Testis (tissue), 3 donors: ENCODE measurements around the gene PLCH2. TPM values are rescaled to one million over a fixed set of nuclear protein-coding genes. Genes with fewer than 3 reads are reported as not detected.
"Not testable (repeated sequence)": the region's sequence is repeated elsewhere in the genome, so short reads cannot be mapped to it uniquely, and the experiment has no call there.

Experiments used
- DNase-seq: peaks from one replicate; pipeline ENCODE4 v3.0.0-alpha.2; 2019
- H3K27ac ChIP-seq, 2 donors: fragments of 200-600 bp; sonication (generic); one replicate each; pipeline ENCODE4 v1.5.1; 2019
- H3K27me3 ChIP-seq: fragments of 200-600 bp; sonication (generic); one replicate; pipeline ENCODE4 v1.5.1; 2019
- H3K36me3 ChIP-seq: fragments of 200-600 bp; sonication (generic); one replicate; pipeline ENCODE4 v1.5.1; 2017; ENCODE audit warnings: low read depth; ENCODE audit errors: missing control alignments
- H3K4me1 ChIP-seq: fragments of 200-600 bp; sonication (generic); one replicate; pipeline ENCODE4 v1.5.1; 2019
- H3K4me3 ChIP-seq, 2 donors: fragments of 200-600 bp; sonication (generic); one replicate each; pipeline ENCODE4 v1.5.1; 2017 to 2019
- H3K9me3 ChIP-seq: fragments of 200-600 bp; sonication (generic); one replicate; pipeline ENCODE4 v1.5.1; 2017
- CTCF ChIP-seq, 3 experiments: fragments of 450-650 bp in 2 of 3; fragments of 200-600 bp in 1 of 3; sonication (generic) in 1 of 3; IDR thresholded peaks; one replicate each; pipeline ENCODE4 v1.5.1; 2016 to 2019; ENCODE audit warnings: antibody characterized with exemption in 3 of 3, mild to moderate bottlenecking in 2 of 3, moderate library complexity in 1 of 3
- POLR2A ChIP-seq: fragments of 450-650 bp; IDR thresholded peaks from one replicate; pipeline ENCODE4 v1.6.1; 2017; ENCODE audit warnings: antibody characterized with exemption, mild to moderate bottlenecking, moderate library complexity
- WGBS, 2 donors: methylation state at CpG; one replicate each; pipeline ENCODE4 v1.1.5; 2018; 5-methylcytosine and 5-hydroxymethylcytosine counted together
- intact Hi-C: fragments of 100-400 bp; cut with DNase I; formaldehyde crosslinking; loops from one replicate; pipeline ENCODE4 v1.15.1; 2023; ENCODE audit warnings: low total_unique reads
- polyA plus RNA-seq: library from polyadenylated mRNA; stranded (reverse); fragments of 350-450 nt; fragmentation: Illumina TruSeq; extraction: RNeasy Lipid Tissue Mini Kit (QIAGEN cat#74804); gene quantifications from one replicate; pipeline ENCODE4 v1.2.3, GENCODE V29; 2014; ENCODE audit warnings: low read depth, low replicate concordance; ENCODE audit not compliant: insufficient read depth
- total RNA-seq, 2 donors: library from RNA; depleted of rRNA; stranded (reverse); fragments of >200 nt; gene quantifications; one replicate each; pipeline ENCODE4 v1.2.3, GENCODE V29; 2016

Gene PLCH2
- total and polyA plus RNA-seq, 3 donors from 2014 or later = 2.7 to 6.5 (median 5.7) TPM

GRCh38 chr1:2439369-2439768 is 36.7 kb upstream of the PLCH2 start:
- H3K4me1 ChIP-seq = peaks cover 5% of the 10 kb centered on the region
- H3K4me3 ChIP-seq = no peak overlapping the region
- TF ChIP-seq POLR2A = no peak
- no peak for TF ChIP-seq CTCF (IDR thresholded peaks at IDR 0.05)
- no peaks in the 10 kb centered on the region for H3K36me3 ChIP-seq
- DNase-seq = no peak
- H3K27me3 ChIP-seq = no peaks in the 10 kb centered on the region
- H3K27ac ChIP-seq = no peak overlapping the region
- intact Hi-C loops = no loop called here
- H3K9me3 ChIP-seq = no peaks in the 10 kb centered on the region
- 75 to 82% methylated on average over 9 to 15 of the region's 15 CpGs for WGBS, 2 donors

- not testable (repeated sequence) for H3K36me3 ChIP-seq
These were observed 35.7 kb upstream of the PLCH2 start for GRCh38 chr1:2440346-2440745.

GRCh38 chr1:2441746-2442145 is 34.3 kb upstream of the PLCH2 start:
- Histone ChIP-seq H3K27ac (no peak overlapping the region), H3K9me3 (no peaks in the 10 kb centered on the region), H3K4me3 (no peak overlapping the region), H3K36me3 (no peaks in the 10 kb centered on the region), H3K4me1 (peaks cover 5% of the 10 kb centered on the region), H3K27me3 (no peaks in the 10 kb centered on the region)
- DNase-seq = no peak
- TF ChIP-seq CTCF (IDR thresholded peaks at IDR 0.05) (no peak), POLR2A (no peak)
- intact Hi-C loops = no loop called here
- WGBS, 2 donors = 67% methylated on average over 13 of the region's 13 CpGs; no CpG with 5 or more reads in 1 of the 2 donors

More at GRCh38 chr1:2440346-2440745, 35.7 kb upstream of the PLCH2 start:
- 93 to 95% methylated on average over 21 to 23 of the region's 23 CpGs for WGBS, 2 donors
- H3K4me1 ChIP-seq, H3K9me3 ChIP-seq, H3K27ac ChIP-seq, DNase-seq, H3K27me3 ChIP-seq, H3K4me3 ChIP-seq, intact Hi-C loops: not testable (repeated sequence)

- H3K4me3 ChIP-seq = no peak overlapping the region
- intact Hi-C loops = no loop called here
- peaks cover 5% of the 10 kb centered on the region for H3K4me1 ChIP-seq
- no peaks in the 10 kb centered on the region for H3K36me3 ChIP-seq
- H3K27me3 ChIP-seq = no peaks in the 10 kb centered on the region
- no peaks in the 10 kb centered on the region for H3K9me3 ChIP-seq
- no peak for TF ChIP-seq POLR2A
- TF ChIP-seq CTCF (IDR thresholded peaks at IDR 0.05) = no peak
- H3K27ac ChIP-seq = no peak overlapping the region
- WGBS, 2 donors = 55 to 61% methylated on average over 5 to 6 of the region's 6 CpGs
- DNase-seq = peak; percentile 57
These were observed 33.4 kb upstream of the PLCH2 start for GRCh38 chr1:2442661-2443060.

GRCh38 chr1:2443277-2444137 is 32.6 kb upstream of the PLCH2 start:
- H3K4me3 ChIP-seq = no peak overlapping the region
- intact Hi-C loops = no loop called here
- DNase-seq = peak; percentile 38
- H3K27me3 ChIP-seq = no peaks in the 10 kb centered on the region
- no peaks in the 10 kb centered on the region for H3K36me3 ChIP-seq
- WGBS, 2 donors = 0 to 1% methylated on average over 12 to 75 of the region's 107 CpGs
- H3K27ac ChIP-seq = no peak overlapping the region
- H3K4me1 ChIP-seq = peaks cover 5% of the 10 kb centered on the region
- no peaks in the 10 kb centered on the region for H3K9me3 ChIP-seq
- TF ChIP-seq POLR2A (no peak), CTCF (IDR thresholded peaks at IDR 0.05) (peak in 1 of 3 experiments; percentile 7)
